CD4-positive, alpha-beta T cell treated with Interleukin-6 for 4 hours (primary cell): ENCODE results near the gene U2SURP.

ENCODE experiments used
- DNase-seq: peaks from one replicate; pipeline ENCODE4 v3.0.0-alpha.2; 2020; ENCODE audit warnings: mixed read lengths

U2SURP gene

GRCh38 chr3:143001369-143002082, at the start of gene U2SURP:
TSS of gene U2SURP (plus strand) at chr3:143001570. CDS start at chr3:143001629, 59 bp downstream.
- peak; percentile 90 for DNase-seq

GRCh38 chr3:142951794-142952193, 49.6 kb upstream of the U2SURP start:
- no peak for DNase-seq

GRCh38 chr3:142952272-142953193, 48.8 kb upstream of the U2SURP start:
- no peak for DNase-seq

- no peak for DNase-seq
Observed at GRCh38 chr3:142953443-142953842, 47.9 kb upstream of the U2SURP start.

GRCh38 chr3:142958707-142959106, 42.7 kb upstream of the U2SURP start:
- DNase-seq: no peak

- DNase-seq: no peak
Observed at GRCh38 chr3:142960322-142960850, 41.0 kb upstream of the U2SURP start.

GRCh38 chr3:142961539-142961938, 39.8 kb upstream of the U2SURP start:
- DNase-seq: no peak

GRCh38 chr3:142962175-142962519, 39.2 kb upstream of the U2SURP start:
- DNase-seq: no peak

- no peak for DNase-seq
Observed at GRCh38 chr3:142962520-142963233, 38.7 kb upstream of the U2SURP start.

- no peak for DNase-seq
Observed at GRCh38 chr3:142963234-142963515, 38.2 kb upstream of the U2SURP start.

- DNase-seq: no peak
Observed at GRCh38 chr3:142963516-142964448, 37.6 kb upstream of the U2SURP start, which contains the start of gene PAQR9. TSS of gene PAQR9 (minus strand) at chr3:142963674. CDS start at chr3:142963336, 338 bp downstream.

- DNase-seq: no peak
Observed at GRCh38 chr3:142965581-142965980, 35.8 kb upstream of the U2SURP start.

- no peak for DNase-seq
Observed at GRCh38 chr3:142966808-142967207, 34.6 kb upstream of the U2SURP start.

GRCh38 chr3:142968319-142969025, 32.9 kb upstream of the U2SURP start:
- DNase-seq: no peak

- no peak for DNase-seq
Observed at GRCh38 chr3:142971431-142971830, 29.9 kb upstream of the U2SURP start.

- DNase-seq: no peak
Observed at GRCh38 chr3:142972092-142972753, 29.1 kb upstream of the U2SURP start.

- DNase-seq: no peak
Observed at GRCh38 chr3:142973217-142974009, 28.0 kb upstream of the U2SURP start.

GRCh38 chr3:142975316-142975995, 25.9 kb upstream of the U2SURP start:
- no peak for DNase-seq
